ENCODE data around the gene PLCG2. TPM values are rescaled to one million over a fixed set of nuclear protein-coding genes. Genes with fewer than 3 reads are reported as not detected.

The PLCG2 gene
- total and polyA plus RNA-seq, 7 donors, result 1.6 to 24.8 (median 3.6) TPM

DNA sequence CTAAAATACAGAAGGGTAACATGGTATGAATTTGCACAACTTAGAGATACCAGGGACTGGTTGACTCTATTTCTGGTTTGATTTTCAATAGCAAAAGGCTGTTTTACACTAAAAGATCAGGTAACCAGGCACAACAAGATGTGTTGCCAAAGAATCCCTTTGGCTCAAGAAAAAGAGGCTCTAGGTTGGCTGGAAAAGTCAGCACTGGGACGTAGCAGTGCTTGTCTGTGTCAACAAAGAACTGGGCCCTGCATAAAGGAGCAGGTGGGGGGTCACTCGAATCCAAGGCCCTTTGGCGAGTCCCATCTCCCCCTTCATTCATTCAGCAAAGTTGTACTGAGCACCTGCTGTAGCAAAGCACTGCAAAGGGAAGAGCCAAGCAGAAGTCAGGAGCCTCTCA lies 213.8 kb downstream of the PLCG2 start:
- DNase-seq, result no peak
- TF ChIP-seq EP300 (IDR thresholded peaks at IDR 0.05) (no peak), POLR2A (IDR thresholded peaks at IDR 0.05) (no peak), POLR2AphosphoS5 (IDR thresholded peaks at IDR 0.05) (no peak)
- TF ChIP-seq, protein P1, sequence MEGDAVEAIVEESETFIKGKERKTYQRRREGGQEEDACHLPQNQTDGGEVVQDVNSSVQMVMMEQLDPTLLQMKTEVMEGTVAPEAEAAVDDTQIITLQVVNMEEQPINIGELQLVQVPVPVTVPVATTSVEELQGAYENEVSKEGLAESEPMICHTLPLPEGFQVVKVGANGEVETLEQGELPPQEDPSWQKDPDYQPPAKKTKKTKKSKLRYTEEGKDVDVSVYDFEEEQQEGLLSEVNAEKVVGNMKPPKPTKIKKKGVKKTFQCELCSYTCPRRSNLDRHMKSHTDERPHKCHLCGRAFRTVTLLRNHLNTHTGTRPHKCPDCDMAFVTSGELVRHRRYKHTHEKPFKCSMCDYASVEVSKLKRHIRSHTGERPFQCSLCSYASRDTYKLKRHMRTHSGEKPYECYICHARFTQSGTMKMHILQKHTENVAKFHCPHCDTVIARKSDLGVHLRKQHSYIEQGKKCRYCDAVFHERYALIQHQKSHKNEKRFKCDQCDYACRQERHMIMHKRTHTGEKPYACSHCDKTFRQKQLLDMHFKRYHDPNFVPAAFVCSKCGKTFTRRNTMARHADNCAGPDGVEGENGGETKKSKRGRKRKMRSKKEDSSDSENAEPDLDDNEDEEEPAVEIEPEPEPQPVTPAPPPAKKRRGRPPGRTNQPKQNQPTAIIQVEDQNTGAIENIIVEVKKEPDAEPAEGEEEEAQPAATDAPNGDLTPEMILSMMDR (IDR thresholded peaks at IDR 0.05), result no peak
- no peak overlapping the region for H3K27ac ChIP-seq
- H3K36me3 ChIP-seq, result no peaks in the 10 kb centered on the region
- intact Hi-C loops (cut with DNase I), result no loop called here
- H3K27me3 ChIP-seq, result no peaks in the 10 kb centered on the region
- no peak overlapping the region for H3K4me3 ChIP-seq
- WGBS, 2 donors, result 81 to 86% methylated on average over 3 of the region's 3 CpGs
- H3K9me3 ChIP-seq, result no peaks in the 10 kb centered on the region
- H3K4me1 ChIP-seq, result peaks cover 0 to 28% (median 27%) of the 10 kb centered on the region in 4 donors

DNA sequence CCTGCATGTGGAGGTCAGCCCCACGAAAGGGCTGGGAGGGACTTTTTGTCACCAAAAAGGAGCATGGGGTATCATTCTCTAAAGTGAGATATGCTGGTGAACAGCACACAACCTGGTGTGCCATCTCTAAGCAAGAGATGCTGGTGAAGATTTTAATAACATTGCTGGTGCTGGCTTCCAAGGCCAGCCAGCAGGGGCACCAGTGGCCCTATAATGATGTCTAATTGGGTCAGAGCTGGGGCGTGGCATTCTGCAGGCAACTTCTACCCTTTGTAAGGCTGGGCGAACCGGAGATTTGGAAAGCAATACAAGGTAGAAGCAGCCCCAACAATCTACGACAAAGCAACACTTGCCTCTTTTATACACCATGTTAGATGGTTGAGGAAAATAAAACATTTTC lies 215.4 kb downstream of the PLCG2 start:
- H3K27ac ChIP-seq, result no peak overlapping the region
- H3K4me3 ChIP-seq, result no peak overlapping the region
- 93% methylated on average over 5 of the region's 5 CpGs for WGBS, 2 donors
- intact Hi-C loops (cut with DNase I), result no loop called here
- H3K27me3 ChIP-seq, result no peaks in the 10 kb centered on the region
- peaks cover 0 to 34% (median 31%) of the 10 kb centered on the region in 4 donors for H3K4me1 ChIP-seq
- peaks cover 0 to 3% (median 0%) of the 10 kb centered on the region in 4 donors for H3K36me3 ChIP-seq
- H3K9me3 ChIP-seq, result no peaks in the 10 kb centered on the region
- DNase-seq, result no peak
- no peak for TF ChIP-seq POLR2A (IDR thresholded peaks at IDR 0.05)
- TF ChIP-seq POLR2AphosphoS5 (IDR thresholded peaks at IDR 0.05), result no peak

DNA sequence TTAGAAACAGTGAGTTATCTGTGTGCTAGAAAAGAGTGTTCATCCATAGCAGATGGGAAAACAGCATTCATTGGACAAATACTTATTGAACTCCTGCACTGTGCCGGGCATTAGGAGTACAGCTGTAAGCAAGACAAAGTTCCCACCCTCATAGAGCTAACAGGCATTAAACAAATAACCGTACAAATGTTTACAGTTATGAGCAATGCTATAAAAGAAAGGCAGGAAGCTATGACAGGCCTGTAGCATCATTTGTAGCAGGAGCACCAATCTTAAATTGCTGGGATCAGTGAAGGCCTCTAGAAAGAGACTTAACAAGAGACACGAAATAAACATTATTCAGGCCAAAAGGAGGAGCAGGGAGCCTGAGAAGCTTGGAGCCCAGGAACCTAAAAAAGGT lies 216.6 kb downstream of the PLCG2 start:
- TF ChIP-seq EP300 (IDR thresholded peaks at IDR 0.05) (no peak), POLR2AphosphoS5 (IDR thresholded peaks at IDR 0.05) (no peak), POLR2A (IDR thresholded peaks at IDR 0.05) (no peak)
- TF ChIP-seq, protein P1 (IDR thresholded peaks at IDR 0.05), result no peak
- intact Hi-C loops (cut with DNase I), result loop anchor here (5.0 kb wide), 1 partner anchor 103 kb away; no protein-coding TSS in a partner anchor
- Histone ChIP-seq H3K9me3 (no peaks in the 10 kb centered on the region), H3K4me3 (no peak overlapping the region), H3K4me1 (peaks cover 0 to 34% (median 31%) of the 10 kb centered on the region in 4 donors), H3K27me3 (no peaks in the 10 kb centered on the region), H3K36me3 (peaks cover 0 to 9% (median 0%) of the 10 kb centered on the region in 4 donors), H3K27ac (peak overlapping the region in 2 of 4 donors; percentile 77 to 81)
- no peak for DNase-seq
- 41 to 65% methylated on average over 3 of the region's 3 CpGs for WGBS, 2 donors

DNA sequence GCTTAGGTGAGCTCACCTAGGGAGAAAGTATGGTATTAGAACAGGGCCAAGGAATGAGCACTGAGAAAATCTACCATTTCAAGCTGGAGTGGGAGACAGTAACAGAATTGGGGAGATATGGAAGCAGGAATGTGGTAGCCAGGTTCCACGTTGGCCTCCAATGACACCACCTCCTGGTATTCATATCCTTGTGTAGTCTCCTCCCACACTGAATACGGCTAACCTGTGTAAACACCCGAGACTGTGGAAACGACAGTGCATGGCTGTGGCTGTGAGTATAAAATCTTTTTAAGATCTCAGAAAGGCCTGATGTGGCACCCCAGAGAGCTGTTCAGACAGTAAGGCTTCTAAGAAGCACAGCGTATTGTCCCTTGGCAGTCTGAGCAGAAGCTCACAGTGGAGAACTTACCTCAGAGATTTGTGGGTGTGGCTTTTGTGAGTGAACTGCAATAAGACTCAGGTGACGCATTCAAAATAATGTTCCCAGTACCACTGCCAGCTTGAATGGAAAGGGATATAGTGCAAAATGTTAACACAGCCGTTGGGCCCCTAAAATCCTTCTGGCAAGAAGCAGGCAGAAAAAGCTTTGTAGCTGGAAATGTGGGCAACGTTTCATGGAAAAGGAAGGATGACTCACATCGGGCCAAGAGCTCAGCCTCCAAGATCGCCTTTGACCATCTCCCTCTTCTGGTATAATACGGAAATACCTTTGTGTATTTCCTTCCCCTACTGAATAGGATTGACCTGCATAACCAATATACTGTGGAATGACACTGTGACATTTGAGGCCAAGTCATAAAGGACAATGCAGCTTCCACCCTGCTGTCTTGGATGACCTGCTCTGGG lies 217.8 kb downstream of the PLCG2 start:
- TF ChIP-seq POLR2A (IDR thresholded peaks at IDR 0.05) (no peak), POLR2AphosphoS5 (IDR thresholded peaks at IDR 0.05) (peak in 2 of 4 donors; percentile 13 to 18), EP300 (IDR thresholded peaks at IDR 0.05) (no peak)
- TF ChIP-seq, protein P1 (IDR thresholded peaks at IDR 0.05), result peak in 2 of 4 experiments; percentile 32 to 42
- DNase-seq, result no peak
- WGBS, 2 donors, result 73 to 81% methylated on average over 11 of the region's 11 CpGs
- intact Hi-C loops (cut with DNase I), result loop anchor here (5.0 kb wide), 1 partner anchor 105 kb away; no protein-coding TSS in a partner anchor
- Histone ChIP-seq H3K9me3 (no peaks in the 10 kb centered on the region), H3K27me3 (no peaks in the 10 kb centered on the region), H3K36me3 (peaks cover 0 to 9% (median 0%) of the 10 kb centered on the region in 4 donors), H3K4me3 (no peak overlapping the region), H3K27ac (peak overlapping the region; percentile 39 to 81 (median 75)), H3K4me1 (peaks cover 0 to 34% (median 31%) of the 10 kb centered on the region in 4 donors)

DNA sequence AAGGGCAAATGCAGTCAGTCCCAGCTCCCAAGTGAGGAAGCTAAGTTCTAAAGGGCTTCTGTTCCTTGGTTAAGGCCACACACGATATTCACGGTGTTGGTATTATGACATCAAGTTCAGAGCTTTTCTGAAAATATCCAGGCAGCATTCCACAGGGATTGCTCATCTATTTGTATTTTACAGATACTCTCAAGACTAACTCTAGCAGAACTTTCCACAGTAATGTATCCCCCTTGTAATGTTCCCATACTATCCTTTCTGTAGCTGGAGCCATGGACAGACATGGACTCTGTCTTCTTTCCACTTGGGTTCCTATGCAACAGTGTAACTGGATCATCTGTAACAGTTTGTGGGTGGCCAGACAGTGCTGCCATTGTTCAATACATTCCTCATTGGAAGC lies 218.6 kb downstream of the PLCG2 start:
- no peak for DNase-seq
- H3K27ac ChIP-seq, result peak overlapping the region; percentile 39 to 81 (median 75)
- H3K4me3 ChIP-seq, result no peak overlapping the region
- H3K27me3 ChIP-seq, result no peaks in the 10 kb centered on the region
- peaks cover 0 to 34% (median 31%) of the 10 kb centered on the region in 4 donors for H3K4me1 ChIP-seq
- TF ChIP-seq POLR2AphosphoS5 (IDR thresholded peaks at IDR 0.05) (peak; percentile 60 to 83 (median 74)), EP300 (IDR thresholded peaks at IDR 0.05) (peak in 1 of 4 donors; percentile 56), POLR2A (IDR thresholded peaks at IDR 0.05) (no peak)
- H3K36me3 ChIP-seq, result peaks cover 0 to 9% (median 0%) of the 10 kb centered on the region in 4 donors
- 77 to 91% methylated on average over 2 of the region's 2 CpGs for WGBS, 2 donors
- intact Hi-C loops (cut with DNase I), result loop anchor here (5.0 kb wide), 1 partner anchor 105 kb away; no protein-coding TSS in a partner anchor
- H3K9me3 ChIP-seq, result no peaks in the 10 kb centered on the region
